GM19455 (cell line): ENCODE measurements around the gene RFC5.
A peak's percentile ranks its signal among the peaks of the same experiment; 100 is the strongest.
"Not testable (repeated sequence)": the region's sequence is repeated elsewhere in the genome, so short reads cannot be mapped to it uniquely, and the experiment has no call there.

Experiments
- ATAC-seq: cut with Tn5 transposase; IDR thresholded peaks from one replicate; pipeline ENCODE4 v1.9.1; 2021; ENCODE audit not compliant: unreplicated experiment

Gene RFC5

GRCh38 chr12:118015306-118015705, 1.2 kb upstream of the RFC5 start:
- no peak for ATAC-seq

GRCh38 chr12:118015944-118016343, 559 bp upstream of the RFC5 start:
- no peak for ATAC-seq

- ATAC-seq = no peak
Observed at GRCh38 chr12:118017926-118018325, 1.4 kb downstream of the RFC5 start.

- no peak for ATAC-seq
Observed at GRCh38 chr12:118020036-118020435, 3.5 kb downstream of the RFC5 start.

GRCh38 chr12:118022097-118022727, 5.7 kb downstream of the RFC5 start:
- ATAC-seq = not testable (repeated sequence)

- no peak for ATAC-seq
Observed at GRCh38 chr12:118022728-118023109, 6.2 kb downstream of the RFC5 start.

GRCh38 chr12:118023301-118023860, 6.9 kb downstream of the RFC5 start:
- ATAC-seq = no peak

- ATAC-seq = no peak
Observed at GRCh38 chr12:118025168-118025567, 8.7 kb downstream of the RFC5 start.

- no peak for ATAC-seq
Observed at GRCh38 chr12:118029166-118029565, 12.7 kb downstream of the RFC5 start.

GRCh38 chr12:118032188-118032587, 15.7 kb downstream of the RFC5 start:
- ATAC-seq = no peak

- ATAC-seq = no peak
Observed at GRCh38 chr12:118033323-118033722, 16.8 kb downstream of the RFC5 start.

- ATAC-seq = no peak
Observed at GRCh38 chr12:118033902-118034301, 17.4 kb downstream of the RFC5 start.

GRCh38 chr12:118034429-118035189, 18.1 kb downstream of the RFC5 start:
- no peak for ATAC-seq

- ATAC-seq = peak; percentile 80
Observed at GRCh38 chr12:118035190-118036041, 18.9 kb downstream of the RFC5 start.

GRCh38 chr12:118036672-118037411, 20.3 kb downstream of the RFC5 start:
- ATAC-seq = no peak

- no peak for ATAC-seq
Observed at GRCh38 chr12:118038137-118038536, 21.6 kb downstream of the RFC5 start.

GRCh38 chr12:118042091-118042490, 25.6 kb downstream of the RFC5 start:
- no peak for ATAC-seq

GRCh38 chr12:118044075-118044474, 27.6 kb downstream of the RFC5 start:
- ATAC-seq = no peak

- no peak for ATAC-seq
Observed at GRCh38 chr12:118044577-118044976, 28.1 kb downstream of the RFC5 start.

GRCh38 chr12:118046430-118046829, 29.9 kb downstream of the RFC5 start:
- ATAC-seq = no peak
